Neural progenitor cell (in vitro differentiated cells): ENCODE data around the gene ZNF324.

ENCODE experiments used
- EZH2phosphoT487 ChIP-seq: fragments of 200-600 bp; sonication (generic); IDR thresholded peaks from 2 replicates; pipeline ENCODE4 v1.6.1; 2017; ENCODE audit warnings: antibody characterized with exemption
- TF ChIP-seq, protein P1 (sequence below): fragments of 200-600 bp; sonication (generic); IDR thresholded peaks from 2 replicates; pipeline ENCODE4 v1.5.1; 2017; ENCODE audit warnings: antibody characterized with exemption, mild to moderate bottlenecking

- TF ChIP-seq, protein P1, sequence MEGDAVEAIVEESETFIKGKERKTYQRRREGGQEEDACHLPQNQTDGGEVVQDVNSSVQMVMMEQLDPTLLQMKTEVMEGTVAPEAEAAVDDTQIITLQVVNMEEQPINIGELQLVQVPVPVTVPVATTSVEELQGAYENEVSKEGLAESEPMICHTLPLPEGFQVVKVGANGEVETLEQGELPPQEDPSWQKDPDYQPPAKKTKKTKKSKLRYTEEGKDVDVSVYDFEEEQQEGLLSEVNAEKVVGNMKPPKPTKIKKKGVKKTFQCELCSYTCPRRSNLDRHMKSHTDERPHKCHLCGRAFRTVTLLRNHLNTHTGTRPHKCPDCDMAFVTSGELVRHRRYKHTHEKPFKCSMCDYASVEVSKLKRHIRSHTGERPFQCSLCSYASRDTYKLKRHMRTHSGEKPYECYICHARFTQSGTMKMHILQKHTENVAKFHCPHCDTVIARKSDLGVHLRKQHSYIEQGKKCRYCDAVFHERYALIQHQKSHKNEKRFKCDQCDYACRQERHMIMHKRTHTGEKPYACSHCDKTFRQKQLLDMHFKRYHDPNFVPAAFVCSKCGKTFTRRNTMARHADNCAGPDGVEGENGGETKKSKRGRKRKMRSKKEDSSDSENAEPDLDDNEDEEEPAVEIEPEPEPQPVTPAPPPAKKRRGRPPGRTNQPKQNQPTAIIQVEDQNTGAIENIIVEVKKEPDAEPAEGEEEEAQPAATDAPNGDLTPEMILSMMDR, result no peak
- no peak for TF ChIP-seq EZH2phosphoT487
Observed at GRCh38 chr19:58479303-58479702, 12.4 kb downstream of the ZNF324 start.
